Stimulated activated naive CD8-positive, alpha-beta T cell treated with anti-CD3 and anti-CD28 coated beads, Interleukin-15, Interleukin-2, amounts not matched to agents 100 U/mL and 50 U/mL, for 24 hours (primary cell): ENCODE data around the gene DIPK1C.

ENCODE experiments used
- ATAC-seq: fragments of 150-1000 bp; cut with Tn5 transposase; one replicate; pipeline ENCODE4 v1.10.0; 2021
- DNase-seq: peaks from one replicate; pipeline ENCODE4 v3.0.0; 2021

Gene DIPK1C

GRCh38 chr18:74451148-74451547, 6.0 kb downstream of the DIPK1C start:
- no peak for ATAC-seq
- no peak for DNase-seq

GRCh38 chr18:74450626-74451025, 6.5 kb downstream of the DIPK1C start:
- ATAC-seq: no peak
- DNase-seq: no peak

GRCh38 chr18:74447404-74448152, 9.5 kb downstream of the DIPK1C start:
- DNase-seq: no peak
- ATAC-seq: no peak

GRCh38 chr18:74446631-74447403, 10.3 kb downstream of the DIPK1C start:
- ATAC-seq (no peak), DNase-seq (no peak)

- DNase-seq (no peak), ATAC-seq (no peak)
These were observed 10.9 kb downstream of the DIPK1C start for GRCh38 chr18:74446178-74446577.

GRCh38 chr18:74445585-74445984, 11.5 kb downstream of the DIPK1C start:
- DNase-seq (no peak), ATAC-seq (no peak)

GRCh38 chr18:74444104-74444503, 13.0 kb downstream of the DIPK1C start:
- DNase-seq: no peak
- no peak for ATAC-seq

GRCh38 chr18:74440808-74441427, 16.2 kb downstream of the DIPK1C start:
- no peak for ATAC-seq
- DNase-seq: no peak

- ATAC-seq: no peak
These were observed 19.0 kb downstream of the DIPK1C start for GRCh38 chr18:74438091-74438490.

GRCh38 chr18:74436158-74436769, 20.8 kb downstream of the DIPK1C start:
- no peak for ATAC-seq
- DNase-seq: no peak

More at GRCh38 chr18:74438091-74438490, 19.0 kb downstream of the DIPK1C start:
- no peak for DNase-seq

- ATAC-seq (no peak), DNase-seq (no peak)
These were observed 21.4 kb downstream of the DIPK1C start for GRCh38 chr18:74435740-74436139.

GRCh38 chr18:74434466-74434865, 22.6 kb downstream of the DIPK1C start:
- DNase-seq (no peak), ATAC-seq (no peak)

GRCh38 chr18:74430806-74431571, 26.1 kb downstream of the DIPK1C start:
- ATAC-seq: no peak

GRCh38 chr18:74430231-74430630, 26.9 kb downstream of the DIPK1C start:
- DNase-seq (no peak), ATAC-seq (no peak)

More at GRCh38 chr18:74430806-74431571, 26.1 kb downstream of the DIPK1C start:
- no peak for DNase-seq

- ATAC-seq: no peak
These were observed 28.0 kb downstream of the DIPK1C start for GRCh38 chr18:74429096-74429495.

GRCh38 chr18:74427442-74428112, 29.5 kb downstream of the DIPK1C start:
- DNase-seq (no peak), ATAC-seq (no peak)

More at GRCh38 chr18:74429096-74429495, 28.0 kb downstream of the DIPK1C start:
- no peak for DNase-seq

- DNase-seq (no peak), ATAC-seq (no peak)
These were observed 31.2 kb downstream of the DIPK1C start for GRCh38 chr18:74425876-74426275.

GRCh38 chr18:74425161-74425560, 31.9 kb downstream of the DIPK1C start:
- ATAC-seq (no peak), DNase-seq (no peak)

- DNase-seq (no peak), ATAC-seq (no peak)
These were observed 34.6 kb downstream of the DIPK1C start for GRCh38 chr18:74422541-74422940.

- ATAC-seq (no peak), DNase-seq (no peak)
These were observed 36.2 kb downstream of the DIPK1C start for GRCh38 chr18:74420926-74421325.

- DNase-seq (no peak), ATAC-seq (no peak)
These were observed 36.6 kb downstream of the DIPK1C start for GRCh38 chr18:74420481-74420880.
